ENCODE measurements around the gene HSPA12B. TPM values are rescaled to one million over a fixed set of nuclear protein-coding genes. Genes with fewer than 3 reads are reported as not detected.

Gene HSPA12B
- total and polyA plus RNA-seq, 5 experiments from 2014 or later = 0.05 to 0.07 TPM; not detected in 3

GRCh38 chr20:3747471-3747870 lies 15.0 kb downstream of the HSPA12B start:
- DNase-seq (no peak), ATAC-seq (no peak)
- no peaks in the 10 kb centered on the region for H3K36me3 Mint-ChIP-seq
- POLR2A ChIA-PET = interaction anchor here (0.6 to 1.7 kb wide), 3 partner anchors 16 to 73 kb away, joined by 3 to 4 read pairs (median 3); partner anchors contain the start of genes AP5S1 and CENPB
- peaks cover 0 to 34% (median 0%) of the 10 kb centered on the region in 5 donors for H3K27me3 Mint-ChIP-seq
- no peak overlapping the region for H3K27ac Mint-ChIP-seq
- peaks cover 13 to 21% (median 20%) of the 10 kb centered on the region in 4 donors for H3K4me1 Mint-ChIP-seq
- no peak overlapping the region for H3K4me3 Mint-ChIP-seq
- H3K9me3 Mint-ChIP-seq = peaks cover 0 to 2% (median 0%) of the 10 kb centered on the region in 9 donors

GRCh38 chr20:3748073-3748472 lies 15.6 kb downstream of the HSPA12B start:
- POLR2A ChIA-PET = interaction anchor here (0.6 to 1.7 kb wide), 3 partner anchors 16 to 39 kb away, joined by 3 to 4 read pairs (median 3); partner anchors contain the start of genes ADISSP and CENPB
- DNase-seq = no peak

GRCh38 chr20:3749087-3749688 lies 16.7 kb downstream of the HSPA12B start:
- POLR2A ChIA-PET = interaction anchor here (0.9 kb wide), 1 partner anchor 19 kb away, joined by 3 read pairs; the partner anchor contains the start of gene ADISSP
- Mint-ChIP-seq H3K27ac (no peak overlapping the region), H3K36me3 (no peaks in the 10 kb centered on the region), H3K27me3 (peaks cover 0 to 32% (median 0%) of the 10 kb centered on the region in 5 donors), H3K4me1 (peaks cover 14 to 30% (median 26%) of the 10 kb centered on the region in 4 donors), H3K4me3 (no peak overlapping the region), H3K9me3 (peaks cover 0 to 2% (median 0%) of the 10 kb centered on the region in 9 donors)
- no peak for ATAC-seq
- no peak for DNase-seq

More at GRCh38 chr20:3748073-3748472, 15.6 kb downstream of the HSPA12B start:
- no peak overlapping the region for H3K4me3 Mint-ChIP-seq
- peaks cover 0 to 34% (median 0%) of the 10 kb centered on the region in 5 donors for H3K27me3 Mint-ChIP-seq
- peaks cover 0 to 2% (median 0%) of the 10 kb centered on the region in 9 donors for H3K9me3 Mint-ChIP-seq
- H3K27ac Mint-ChIP-seq = no peak overlapping the region
- no peak for ATAC-seq
- peaks cover 14 to 27% (median 25%) of the 10 kb centered on the region in 4 donors for H3K4me1 Mint-ChIP-seq
- H3K36me3 Mint-ChIP-seq = no peaks in the 10 kb centered on the region

DNA sequence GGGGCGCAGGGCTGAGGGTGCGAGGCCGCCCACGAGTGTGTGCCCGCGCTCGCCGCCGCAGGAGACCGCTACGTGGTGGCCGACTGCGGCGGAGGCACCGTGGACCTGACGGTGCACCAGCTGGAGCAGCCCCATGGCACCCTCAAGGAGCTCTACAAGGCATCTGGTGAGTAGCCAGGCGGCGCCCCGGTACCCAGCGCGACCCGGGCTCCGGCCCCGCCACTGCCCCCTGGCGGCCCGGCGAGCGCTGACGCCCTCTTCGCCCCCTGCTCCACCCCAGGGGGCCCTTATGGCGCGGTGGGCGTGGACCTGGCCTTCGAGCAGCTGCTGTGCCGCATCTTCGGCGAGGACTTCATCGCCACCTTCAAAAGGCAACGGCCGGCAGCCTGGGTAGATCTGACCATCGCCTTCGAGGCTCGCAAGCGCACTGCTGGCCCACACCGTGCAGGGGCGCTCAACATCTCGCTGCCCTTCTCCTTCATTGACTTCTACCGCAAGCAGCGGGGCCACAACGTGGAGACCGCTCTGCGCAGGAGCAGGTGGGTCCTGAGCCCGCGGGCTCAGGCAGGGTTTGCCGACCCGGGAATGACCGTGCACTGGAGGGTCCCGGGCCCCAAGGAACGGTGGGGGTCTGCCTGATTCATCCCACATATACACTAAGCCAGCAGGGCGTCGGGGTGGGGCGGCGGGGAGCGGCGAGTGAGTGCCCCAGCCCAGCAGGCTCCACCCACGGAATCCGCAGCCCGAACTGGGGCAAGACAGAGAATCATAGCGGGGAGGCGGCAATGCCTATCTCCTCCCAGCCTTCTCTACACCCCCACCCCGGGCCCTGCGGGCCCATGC lies 17.4 kb downstream of the HSPA12B start:
- POLR2A ChIA-PET = interaction anchor here (1.7 kb wide), 1 partner anchor 71 kb away, joined by 7 read pairs; the partner anchor contains the start of gene AP5S1
- Mint-ChIP-seq H3K27me3 (peaks cover 0 to 24% (median 0%) of the 10 kb centered on the region in 5 donors), H3K27ac (no peak overlapping the region), H3K4me3 (no peak overlapping the region), H3K9me3 (no peaks in the 10 kb centered on the region), H3K4me1 (peaks cover 10 to 23% (median 19%) of the 10 kb centered on the region in 4 donors), H3K36me3 (no peaks in the 10 kb centered on the region)
- ATAC-seq (peak; percentile 39 to 49), DNase-seq (peak in 6 of 10 donors; percentile 11 to 39 (median 28))

- Mint-ChIP-seq H3K4me3 (peak overlapping the region in 4 of 10 donors; percentile 36 to 81 (median 52)), H3K9me3 (no peaks in the 10 kb centered on the region), H3K36me3 (no peaks in the 10 kb centered on the region), H3K27me3 (peaks cover 0 to 15% (median 0%) of the 10 kb centered on the region in 5 donors), H3K4me1 (peaks cover 5 to 15% (median 14%) of the 10 kb centered on the region in 4 donors), H3K27ac (no peak overlapping the region)
- DNase-seq (no peak), ATAC-seq (no peak)
- POLR2A ChIA-PET = interaction anchor here (1.0 to 1.7 kb wide), 2 partner anchors 16 to 69 kb away, joined by 3 to 7 read pairs; partner anchors contain the start of genes ADISSP and AP5S1
Observed at GRCh38 chr20:3751305-3751674, 18.8 kb downstream of the HSPA12B start.

- peak overlapping the region in 3 of 10 donors; percentile 52 to 84 (median 83) for H3K27ac Mint-ChIP-seq
- peak in 9 of 10 donors; percentile 24 to 76 (median 47) for DNase-seq
- H3K9me3 Mint-ChIP-seq = no peaks in the 10 kb centered on the region
- POLR2A ChIA-PET = interaction anchor here (1.0 to 2.8 kb wide), 3 partner anchors 16 to 69 kb away, joined by 3 to 12 read pairs (median 7); partner anchors contain the start of genes ADISSP and AP5S1
- ATAC-seq = peak; percentile 58 to 79
- H3K4me1 Mint-ChIP-seq = peaks cover 5 to 15% (median 14%) of the 10 kb centered on the region in 4 donors
- peaks cover 0 to 3% (median 0%) of the 10 kb centered on the region in 3 donors for H3K36me3 Mint-ChIP-seq
- H3K27me3 Mint-ChIP-seq = peaks cover 0 to 9% (median 0%) of the 10 kb centered on the region in 5 donors
- H3K4me3 Mint-ChIP-seq = peak overlapping the region; percentile 46 to 81 (median 70)
Observed at GRCh38 chr20:3751675-3752385, 19.3 kb downstream of the HSPA12B start.

- no peaks in the 10 kb centered on the region for H3K9me3 Mint-ChIP-seq
- peaks cover 5 to 15% (median 14%) of the 10 kb centered on the region in 4 donors for H3K4me1 Mint-ChIP-seq
- peaks cover 0 to 7% (median 0%) of the 10 kb centered on the region in 3 donors for H3K36me3 Mint-ChIP-seq
- H3K27me3 Mint-ChIP-seq = peaks cover 0 to 5% (median 0%) of the 10 kb centered on the region in 5 donors
- no peak for DNase-seq
- POLR2A ChIA-PET = interaction anchor here (2.8 kb wide), 1 partner anchor 16 kb away, joined by 12 read pairs; the partner anchor contains the start of gene ADISSP
- H3K27ac Mint-ChIP-seq = peak overlapping the region in 4 of 10 donors; percentile 51 to 84 (median 68)
- ATAC-seq = no peak
- H3K4me3 Mint-ChIP-seq = peak overlapping the region; percentile 46 to 81 (median 70)
Observed at GRCh38 chr20:3752386-3752759, 19.9 kb downstream of the HSPA12B start.

GRCh38 chr20:3753098-3753497 lies 20.6 kb downstream of the HSPA12B start:
- Mint-ChIP-seq H3K9me3 (no peaks in the 10 kb centered on the region), H3K36me3 (peaks cover 0 to 12% (median 0%) of the 10 kb centered on the region in 3 donors), H3K4me3 (peak overlapping the region in 5 of 10 donors; percentile 10 to 81 (median 46)), H3K27ac (peak overlapping the region in 1 of 10 donors; percentile 46), H3K4me1 (peaks cover 7 to 15% (median 14%) of the 10 kb centered on the region in 4 donors), H3K27me3 (no peaks in the 10 kb centered on the region)
- POLR2A ChIA-PET = interaction anchor here (0.6 to 2.8 kb wide), 2 partner anchors 10 to 15 kb away, joined by 3 to 12 read pairs; partner anchors contain the start of gene ADISSP
- peak; percentile 67 to 75 for ATAC-seq
- DNase-seq = peak; percentile 31 to 77 (median 56)

DNA sequence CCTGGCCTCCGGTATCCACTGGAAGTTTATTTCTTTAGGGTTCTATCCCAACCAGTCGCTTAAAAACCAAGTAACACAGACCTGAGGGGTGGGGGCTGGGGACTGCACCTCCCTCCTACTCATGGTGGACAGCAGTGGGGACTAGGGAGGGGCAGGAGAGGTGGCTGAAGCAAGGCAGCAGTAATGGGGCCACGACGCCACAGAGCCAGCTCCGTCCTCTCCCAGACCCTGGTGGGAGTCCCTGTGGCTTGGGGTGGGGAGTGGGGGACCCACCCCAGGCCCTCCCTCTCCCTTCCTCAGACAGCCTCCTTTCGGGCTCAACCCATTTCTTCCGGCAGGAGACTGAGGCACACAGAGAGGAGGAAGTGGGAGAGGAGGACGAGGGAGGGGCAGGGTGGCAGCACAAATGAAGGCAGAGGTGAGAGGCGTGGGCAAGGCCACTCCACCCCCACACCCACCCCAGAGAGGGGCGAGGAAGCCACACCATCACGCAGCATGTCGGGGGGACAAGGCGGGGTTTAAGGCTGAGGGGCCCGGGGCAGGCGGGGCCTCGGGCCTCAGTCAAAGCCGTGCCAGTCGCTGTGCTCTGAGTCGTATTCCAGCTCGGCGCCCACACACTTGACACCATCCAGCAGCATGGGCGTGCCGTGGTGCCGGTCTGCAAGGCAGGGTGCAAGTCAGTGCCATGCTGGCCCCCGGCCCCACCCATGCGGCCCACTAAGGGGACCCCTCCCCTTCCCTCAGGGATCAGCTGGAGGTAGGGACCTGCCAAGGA lies 21.2 kb downstream of the HSPA12B start:
- Mint-ChIP-seq H3K4me1 (peaks cover 9 to 15% (median 14%) of the 10 kb centered on the region in 4 donors), H3K4me3 (no peak overlapping the region), H3K27me3 (no peaks in the 10 kb centered on the region), H3K36me3 (peaks cover 0 to 15% (median 0%) of the 10 kb centered on the region in 3 donors), H3K9me3 (no peaks in the 10 kb centered on the region), H3K27ac (no peak overlapping the region)
- POLR2A ChIA-PET = interaction anchor here (1.0 to 2.8 kb wide), 2 partner anchors 14 to 67 kb away, joined by 3 to 12 read pairs; partner anchors contain the start of gene ADISSP
- ATAC-seq = no peak
- DNase-seq = no peak

DNA sequence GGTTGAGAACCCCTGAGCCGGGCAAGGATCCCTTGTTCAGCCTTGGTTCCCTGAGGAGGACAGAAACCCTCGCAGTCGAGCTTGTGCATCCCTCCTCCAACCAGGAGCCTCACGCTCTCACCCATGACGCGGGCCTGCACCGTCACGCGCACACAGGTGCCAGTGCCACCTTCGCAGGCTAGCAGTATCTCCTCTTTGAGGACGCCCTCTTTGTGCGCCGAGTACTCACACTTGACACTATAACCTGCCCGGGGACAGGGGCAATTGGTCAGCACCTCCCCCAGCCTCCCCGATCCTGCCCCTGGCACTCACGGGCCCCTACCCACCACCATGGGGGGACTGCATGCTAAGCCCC lies 21.8 kb downstream of the HSPA12B start:
- H3K4me3 Mint-ChIP-seq = no peak overlapping the region
- ATAC-seq = no peak
- H3K27ac Mint-ChIP-seq = no peak overlapping the region

DNA sequence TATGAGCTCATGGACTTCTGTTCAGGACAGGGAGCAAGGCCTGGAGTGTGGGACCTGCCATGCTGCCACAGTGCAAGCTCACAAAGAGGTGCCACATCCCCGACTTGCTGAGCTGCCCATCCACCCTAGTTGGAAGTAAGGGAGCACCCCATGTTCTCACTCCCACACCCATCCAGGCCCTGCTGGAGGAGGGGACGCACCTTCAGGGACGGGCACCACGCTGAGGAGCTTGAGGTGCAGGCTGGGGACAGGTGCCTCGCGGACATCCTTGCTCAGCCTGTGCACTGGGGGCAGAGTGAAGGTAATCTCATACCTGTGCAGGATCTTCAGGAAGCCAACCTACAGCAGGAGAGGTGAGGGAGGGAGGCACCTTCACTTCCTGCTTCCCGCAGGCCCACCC lies 22.8 kb downstream of the HSPA12B start:
- POLR2A ChIA-PET = no interaction called here

More for the DNA sequence above, 21.8 kb downstream of the HSPA12B start:
- Mint-ChIP-seq H3K27me3 (no peaks in the 10 kb centered on the region), H3K36me3 (peaks cover 0 to 15% (median 0%) of the 10 kb centered on the region in 3 donors), H3K9me3 (no peaks in the 10 kb centered on the region), H3K4me1 (peaks cover 9 to 15% (median 14%) of the 10 kb centered on the region in 4 donors)
- POLR2A ChIA-PET = interaction anchor here (1.0 to 2.8 kb wide), 2 partner anchors 14 to 67 kb away, joined by 3 to 12 read pairs; partner anchors contain the start of gene ADISSP
- DNase-seq = no peak

More for the DNA sequence above, 22.8 kb downstream of the HSPA12B start:
- DNase-seq = no peak
- Mint-ChIP-seq H3K4me1 (peaks cover 14 to 18% (median 16%) of the 10 kb centered on the region in 4 donors), H3K27me3 (no peaks in the 10 kb centered on the region), H3K9me3 (no peaks in the 10 kb centered on the region), H3K36me3 (peaks cover 0 to 18% (median 0%) of the 10 kb centered on the region in 3 donors), H3K4me3 (no peak overlapping the region), H3K27ac (no peak overlapping the region)
- ATAC-seq = no peak

Data from naive thymus-derived CD8-positive, alpha-beta T cell (primary cell).